HepG2 (cell line): ENCODE results near the gene BRAF. TPM values are rescaled to one million over a fixed set of nuclear protein-coding genes. Genes with fewer than 3 reads are reported as not detected.

Experiments used
- AGO2 ChIP-seq: fragments of 200-400 bp; formaldehyde crosslinking; optimal IDR thresholded peaks from 2 replicates; pipeline ENCODE3; 2017; ENCODE audit warnings: mild to moderate bottlenecking, low read depth, low read length, moderate library complexity
- DNMT3B ChIP-seq: conservative IDR thresholded peaks from 2 replicates; pipeline ENCODE4 v1.6.1; 2016; ENCODE audit warnings: missing biosample characterization, control low read depth
- ELK4 ChIP-seq: sonication (generic); formaldehyde crosslinking; IDR thresholded peaks from 2 replicates; pipeline ENCODE4 v1.9.0; 2021; ENCODE audit warnings: missing genetic modification reagents, borderline replicate concordance
- HNF4G ChIP-seq, 2 experiments: sonication (generic) in 1 of 2; formaldehyde crosslinking in 1 of 2; IDR thresholded peaks; 2 replicates each; pipeline versions ENCODE4 v1.4.0 to v1.6.1; 2011 to 2020; ENCODE audit warnings: borderline replicate concordance in 2 of 2, low read depth in 2 of 2, mild to moderate bottlenecking in 2 of 2, low read length in 1 of 2, missing genetic modification reagents in 1 of 2, moderate library complexity in 1 of 2
- HNRNPLL ChIP-seq: fragments of 200-400 bp; formaldehyde crosslinking; IDR thresholded peaks from 2 replicates; pipeline ENCODE4 v1.6.1; 2017; ENCODE audit warnings: mild to moderate bottlenecking, low read depth, low read length; ENCODE audit not compliant: poor library complexity, severe bottlenecking
- IKZF4 ChIP-seq: sonication (generic); formaldehyde crosslinking; IDR thresholded peaks from 2 replicates; pipeline ENCODE4 v1.5.1; 2020; ENCODE audit warnings: borderline replicate concordance, mild to moderate bottlenecking, low read depth, missing genetic modification reagents; ENCODE audit errors: not compliant biosample characterization
- JARID2 ChIP-seq: sonication (generic); formaldehyde crosslinking; IDR thresholded peaks from 2 replicates; pipeline ENCODE4 v1.8.1; 2023; ENCODE audit warnings: missing genetic modification reagents, inconsistent platforms; ENCODE audit not compliant: insufficient replicate concordance
- NFYB ChIP-seq: sonication (generic); formaldehyde crosslinking; IDR thresholded peaks from 2 replicates; pipeline ENCODE4 v1.4.0; 2020; ENCODE audit warnings: missing genetic modification reagents
- NRL ChIP-seq: sonication (generic); formaldehyde crosslinking; IDR thresholded peaks from 2 replicates; pipeline ENCODE4 v1.5.0; 2020; ENCODE audit warnings: missing genetic modification reagents, mild to moderate bottlenecking, moderate library complexity, borderline replicate concordance
- PHB2 ChIP-seq: fragments of 450-650 bp; IDR thresholded peaks from 2 replicates; pipeline ENCODE4 v1.6.1; 2018; ENCODE audit not compliant: partially characterized antibody
- SALL2 ChIP-seq: sonication (generic); formaldehyde crosslinking; IDR thresholded peaks from 2 replicates; pipeline ENCODE4 v1.8.1; 2023; ENCODE audit warnings: mild to moderate bottlenecking, missing genetic modification reagents, inconsistent platforms
- SMARCC2 ChIP-seq: fragments of 450-650 bp; IDR thresholded peaks from 2 replicates; pipeline ENCODE4 v1.6.1; 2017; ENCODE audit warnings: antibody characterized with exemption, mild to moderate bottlenecking
- TOPORS ChIP-seq: sonication (generic); formaldehyde crosslinking; IDR thresholded peaks from 2 replicates; pipeline ENCODE4 v1.8.0; 2023; ENCODE audit warnings: mild to moderate bottlenecking, missing genetic modification reagents
- ZFX ChIP-seq: sonication (generic); formaldehyde crosslinking; IDR thresholded peaks from 2 replicates; pipeline ENCODE4 v1.4.0; 2020; ENCODE audit warnings: mild to moderate bottlenecking, low read depth, missing genetic modification reagents, moderate library complexity
- ZNF207 ChIP-seq: fragments of 450-650 bp; IDR thresholded peaks from 2 replicates; pipeline ENCODE4 v1.6.1; 2016; ENCODE audit warnings: antibody characterized with exemption, borderline replicate concordance
- ZNF605 ChIP-seq: sonication (generic); formaldehyde crosslinking; IDR thresholded peaks from 2 replicates; pipeline ENCODE4 v1.8.0; 2022; ENCODE audit warnings: mild to moderate bottlenecking, missing genetic modification reagents
- ZNF7 ChIP-seq: IDR thresholded peaks from 2 replicates; pipeline ENCODE4 v1.6.1; 2016; ENCODE audit warnings: missing biosample characterization, missing genetic modification reagents
- polyA plus RNA-seq, 8 experiments: library from polyadenylated mRNA; depleted of rRNA in 3 of 8; stranded (reverse) in 7 of 8; unstranded in 1 of 8; fragments of >200 nt; fragmentation: Illumina TruSeq in 4 of 8; extraction: Trizol in 4 of 8; gene quantifications; 2 replicates each; pipeline versions ENCODE4 v1.2.1 to v1.2.3, GENCODE V29; 2011 to 2016; ENCODE audit warnings: low read depth in 4 of 8, missing spikeins in 1 of 8, mixed read lengths in 1 of 8; ENCODE audit not compliant: insufficient read depth in 1 of 8
- total RNA-seq, 5 experiments: library from RNA; depleted of rRNA; stranded (reverse); fragments of >200 nt; fragmentation: Illumina TruSeq; extraction: Trizol; gene quantifications; 2 replicates each; pipeline ENCODE4 v1.2.3, GENCODE V29; 2016; ENCODE audit warnings: low read depth in 1 of 5
- TF ChIP-seq, protein P1 (sequence below): sonication (generic); formaldehyde crosslinking; IDR thresholded peaks from 2 replicates; pipeline ENCODE4 v1.9.0; 2022; ENCODE audit warnings: low read depth, missing genetic modification reagents
- TF ChIP-seq, protein P2 (sequence below): sonication (generic); formaldehyde crosslinking; IDR thresholded peaks from 2 replicates; pipeline ENCODE4 v1.5.1; 2020; ENCODE audit warnings: mild to moderate bottlenecking, missing genetic modification reagents
- TF ChIP-seq, protein P3 (sequence below): sonication (generic); formaldehyde crosslinking; IDR thresholded peaks from 2 replicates; pipeline ENCODE4 v1.8.0; 2022; ENCODE audit warnings: missing genetic modification reagents, mild to moderate bottlenecking, moderate library complexity, borderline replicate concordance

BRAF gene
- total and polyA plus RNA-seq, 2 of the 13 experiments (the other 11 are each of a cell fraction or from before 2014, with no cell fraction given), result 12.5 to 13.4 TPM

GRCh38 chr7:140924019-140924820 is 509 bp downstream of the BRAF start (continued):
- TF ChIP-seq NRL (CRISPR knock-in tag), result no peak
- TF ChIP-seq SMARCC2, result no peak
- TF ChIP-seq ZFX, result peak; percentile 38; the same call in 1 of the 2 replicates
- no peak for TF ChIP-seq TOPORS (CRISPR knock-in tag)
- TF ChIP-seq NFYB, result peak; percentile 41; the same call in 1 of the 2 replicates
- TF ChIP-seq PHB2, result no peak
- no peak for TF ChIP-seq ZNF207
- TF ChIP-seq, protein P1, sequence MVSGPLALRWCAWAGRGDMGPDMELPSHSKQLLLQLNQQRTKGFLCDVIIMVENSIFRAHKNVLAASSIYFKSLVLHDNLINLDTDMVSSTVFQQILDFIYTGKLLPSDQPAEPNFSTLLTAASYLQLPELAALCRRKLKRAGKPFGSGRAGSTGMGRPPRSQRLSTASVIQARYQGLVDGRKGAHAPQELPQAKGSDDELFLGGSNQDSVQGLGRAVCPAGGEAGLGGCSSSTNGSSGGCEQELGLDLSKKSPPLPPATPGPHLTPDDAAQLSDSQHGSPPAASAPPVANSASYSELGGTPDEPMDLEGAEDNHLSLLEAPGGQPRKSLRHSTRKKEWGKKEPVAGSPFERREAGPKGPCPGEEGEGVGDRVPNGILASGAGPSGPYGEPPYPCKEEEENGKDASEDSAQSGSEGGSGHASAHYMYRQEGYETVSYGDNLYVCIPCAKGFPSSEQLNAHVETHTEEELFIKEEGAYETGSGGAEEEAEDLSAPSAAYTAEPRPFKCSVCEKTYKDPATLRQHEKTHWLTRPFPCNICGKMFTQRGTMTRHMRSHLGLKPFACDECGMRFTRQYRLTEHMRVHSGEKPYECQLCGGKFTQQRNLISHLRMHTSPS (CRISPR knock-in tag), result no peak
- TF ChIP-seq SALL2 (CRISPR knock-in tag), result no peak
- TF ChIP-seq AGO2, result peak; percentile 78
- TF ChIP-seq, protein P2, sequence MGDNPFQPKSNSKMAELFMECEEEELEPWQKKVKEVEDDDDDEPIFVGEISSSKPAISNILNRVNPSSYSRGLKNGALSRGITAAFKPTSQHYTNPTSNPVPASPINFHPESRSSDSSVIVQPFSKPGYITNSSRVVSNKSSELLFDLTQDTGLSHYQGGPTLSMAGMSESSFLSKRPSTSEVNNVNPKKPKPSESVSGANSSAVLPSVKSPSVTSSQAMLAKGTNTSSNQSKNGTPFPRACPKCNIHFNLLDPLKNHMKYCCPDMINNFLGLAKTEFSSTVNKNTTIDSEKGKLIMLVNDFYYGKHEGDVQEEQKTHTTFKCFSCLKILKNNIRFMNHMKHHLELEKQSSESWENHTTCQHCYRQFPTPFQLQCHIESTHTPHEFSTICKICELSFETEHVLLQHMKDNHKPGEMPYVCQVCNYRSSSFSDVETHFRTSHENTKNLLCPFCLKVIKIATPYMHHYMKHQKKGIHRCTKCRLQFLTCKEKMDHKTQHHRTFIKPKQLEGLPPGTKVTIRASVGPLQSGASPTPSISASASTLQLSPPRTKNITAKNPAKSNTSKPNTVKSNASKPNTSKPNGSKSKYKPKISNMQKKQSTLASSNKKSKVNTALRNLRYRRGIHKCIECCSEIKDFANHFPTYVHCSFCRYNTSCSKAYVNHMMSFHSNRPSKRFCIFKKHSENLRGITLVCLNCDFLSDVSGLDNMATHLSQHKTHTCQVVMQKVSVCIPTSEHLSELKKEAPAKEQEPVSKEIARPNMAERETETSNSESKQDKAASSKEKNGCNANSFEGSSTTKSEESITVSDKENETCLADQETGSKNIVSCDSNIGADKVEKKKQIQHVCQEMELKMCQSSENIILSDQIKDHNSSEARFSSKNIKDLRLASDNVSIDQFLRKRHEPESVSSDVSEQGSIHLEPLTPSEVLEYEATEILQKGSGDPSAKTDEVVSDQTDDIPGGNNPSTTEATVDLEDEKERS (CRISPR knock-in tag), result no peak
- TF ChIP-seq, protein P3, sequence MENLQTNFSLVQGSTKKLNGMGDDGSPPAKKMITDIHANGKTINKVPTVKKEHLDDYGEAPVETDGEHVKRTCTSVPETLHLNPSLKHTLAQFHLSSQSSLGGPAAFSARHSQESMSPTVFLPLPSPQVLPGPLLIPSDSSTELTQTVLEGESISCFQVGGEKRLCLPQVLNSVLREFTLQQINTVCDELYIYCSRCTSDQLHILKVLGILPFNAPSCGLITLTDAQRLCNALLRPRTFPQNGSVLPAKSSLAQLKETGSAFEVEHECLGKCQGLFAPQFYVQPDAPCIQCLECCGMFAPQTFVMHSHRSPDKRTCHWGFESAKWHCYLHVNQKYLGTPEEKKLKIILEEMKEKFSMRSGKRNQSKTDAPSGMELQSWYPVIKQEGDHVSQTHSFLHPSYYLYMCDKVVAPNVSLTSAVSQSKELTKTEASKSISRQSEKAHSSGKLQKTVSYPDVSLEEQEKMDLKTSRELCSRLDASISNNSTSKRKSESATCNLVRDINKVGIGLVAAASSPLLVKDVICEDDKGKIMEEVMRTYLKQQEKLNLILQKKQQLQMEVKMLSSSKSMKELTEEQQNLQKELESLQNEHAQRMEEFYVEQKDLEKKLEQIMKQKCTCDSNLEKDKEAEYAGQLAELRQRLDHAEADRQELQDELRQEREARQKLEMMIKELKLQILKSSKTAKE (CRISPR knock-in tag), result no peak
- no peak for TF ChIP-seq ZNF7
- no peak for TF ChIP-seq IKZF4 (CRISPR knock-in tag)
- TF ChIP-seq HNF4G (IDR thresholded peaks at IDR 0.05; ENCODE audit: borderline replicate concordance, low read depth, low read length), result no peak
- no peak for TF ChIP-seq HNF4G (CRISPR knock-in tag; IDR thresholded peaks at IDR 0.05; ENCODE audit: borderline replicate concordance, low read depth)
- TF ChIP-seq ELK4, result no peak
- TF ChIP-seq DNMT3B (CRISPR knock-in tag), result no peak
- peak; percentile 38 for TF ChIP-seq HNRNPLL
- peak; percentile 33; the same call in 1 of the 2 replicates for TF ChIP-seq ZNF605 (CRISPR knock-in tag)
- no peak for TF ChIP-seq JARID2
